ENCODE results near the gene ATP5F1E. TPM values are rescaled to one million over a fixed set of nuclear protein-coding genes. Genes with fewer than 3 reads are reported as not detected.

Gene ATP5F1E
- total RNA-seq, 1 donor from 2014 or later = 53.5 TPM

GRCh38 chr20:59001068-59001448 is 31.1 kb downstream of the ATP5F1E start:
- Mint-ChIP-seq H3K27me3 (ENCODE audit: unreplicated experiment) (peaks cover 15% of the 10 kb centered on the region), H3K9me3 (ENCODE audit: unreplicated experiment) (peaks cover 5% of the 10 kb centered on the region), H3K27ac (ENCODE audit: unreplicated experiment) (no peak overlapping the region), H3K4me1 (ENCODE audit: low read depth, unreplicated experiment) (no peaks in the 10 kb centered on the region), H3K4me3 (ENCODE audit: unreplicated experiment) (no peak overlapping the region), H3K36me3 (ENCODE audit: unreplicated experiment) (no peaks in the 10 kb centered on the region)
- no peak for TF ChIP-seq CTCF (IDR thresholded peaks at IDR 0.05; ENCODE audit: partially characterized antibody, unreplicated experiment)
- DNase-seq = no peak

DNA sequence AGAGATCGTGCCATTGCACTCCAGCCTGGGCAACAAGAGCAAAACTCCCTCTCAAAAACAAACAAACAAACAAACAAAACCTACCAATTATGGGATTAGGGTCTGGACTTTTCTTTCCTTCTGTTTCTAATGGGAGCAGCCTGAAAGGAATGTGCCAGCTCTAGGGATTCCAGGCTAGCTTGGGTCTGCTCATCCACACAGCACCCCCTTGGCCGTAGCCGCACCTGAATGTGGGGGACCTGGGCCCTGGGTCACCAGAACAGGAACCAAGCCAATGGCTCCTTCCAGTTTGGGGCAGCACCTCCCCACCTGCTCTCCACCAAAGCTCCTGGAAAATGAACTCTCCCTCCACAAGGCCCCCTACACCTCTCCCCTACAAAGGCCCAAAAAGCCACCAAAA is 31.8 kb downstream of the ATP5F1E start:
- Mint-ChIP-seq H3K4me3 (ENCODE audit: unreplicated experiment) (no peak overlapping the region), H3K27ac (ENCODE audit: unreplicated experiment) (no peak overlapping the region), H3K9me3 (ENCODE audit: unreplicated experiment) (peaks cover 5% of the 10 kb centered on the region), H3K4me1 (ENCODE audit: low read depth, unreplicated experiment) (peaks cover 4% of the 10 kb centered on the region), H3K27me3 (ENCODE audit: unreplicated experiment) (peaks cover 15% of the 10 kb centered on the region), H3K36me3 (ENCODE audit: unreplicated experiment) (no peaks in the 10 kb centered on the region)
- TF ChIP-seq CTCF (IDR thresholded peaks at IDR 0.05; ENCODE audit: partially characterized antibody, unreplicated experiment) = no peak
- DNase-seq = no peak

DNA sequence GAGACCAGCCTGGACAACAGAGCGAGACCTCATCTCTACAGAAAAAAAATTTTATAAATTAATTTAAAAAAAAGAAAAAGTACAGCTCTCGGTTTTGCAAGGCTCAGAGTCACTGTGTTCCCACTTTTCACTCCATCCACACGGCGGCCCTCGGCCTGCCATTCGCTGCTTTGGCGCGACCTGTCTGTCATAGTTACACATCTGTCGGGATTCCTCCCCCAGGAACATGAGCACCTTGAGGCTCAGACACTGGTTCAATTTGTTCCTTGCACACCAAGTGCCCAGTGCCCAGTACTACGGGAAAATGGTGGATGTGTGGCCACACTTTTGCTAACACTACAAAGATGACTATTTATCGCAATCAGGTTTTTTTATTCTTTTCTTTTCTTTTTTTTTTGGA is 33.5 kb downstream of the ATP5F1E start:
- peaks cover 4% of the 10 kb centered on the region for H3K4me1 Mint-ChIP-seq (ENCODE audit: low read depth, unreplicated experiment)
- H3K9me3 Mint-ChIP-seq (ENCODE audit: unreplicated experiment) = peaks cover 5% of the 10 kb centered on the region
- no peak for TF ChIP-seq CTCF (IDR thresholded peaks at IDR 0.05; ENCODE audit: partially characterized antibody, unreplicated experiment)
- H3K36me3 Mint-ChIP-seq (ENCODE audit: unreplicated experiment) = no peaks in the 10 kb centered on the region
- H3K27me3 Mint-ChIP-seq (ENCODE audit: unreplicated experiment) = peaks cover 12% of the 10 kb centered on the region
- no peak overlapping the region for H3K4me3 Mint-ChIP-seq (ENCODE audit: unreplicated experiment)
- H3K27ac Mint-ChIP-seq (ENCODE audit: unreplicated experiment) = no peak overlapping the region
- DNase-seq = no peak

DNA sequence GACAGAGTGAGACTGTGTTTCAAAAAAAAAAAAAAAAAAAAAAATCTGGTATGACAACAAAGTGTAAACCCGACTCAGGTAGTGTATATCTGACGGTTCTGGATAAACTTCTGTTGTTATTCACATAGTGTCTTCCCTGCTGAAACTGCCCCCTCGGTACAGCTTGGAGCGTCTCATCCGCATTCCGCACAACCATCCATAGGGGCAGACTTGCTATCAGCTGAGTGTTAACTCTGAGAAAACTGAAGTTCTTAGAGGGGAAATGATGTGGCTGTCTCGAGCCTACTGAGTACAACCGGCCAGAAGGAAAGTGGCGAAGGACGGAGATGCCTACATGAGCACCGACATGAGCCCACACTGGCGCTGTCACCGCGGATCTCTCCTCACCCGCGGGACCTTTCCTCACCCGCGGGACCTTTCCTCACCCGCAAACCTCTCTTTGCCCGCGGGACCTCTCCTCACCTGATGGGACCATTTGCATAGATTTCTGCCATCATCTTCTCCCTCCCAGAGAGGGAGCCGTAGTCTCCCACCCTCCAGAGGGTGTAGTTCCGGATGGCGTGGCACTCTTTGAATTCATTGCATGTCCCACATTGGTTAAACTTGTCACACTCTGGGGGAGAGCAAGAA is 34.9 kb downstream of the ATP5F1E start:
- peaks cover 1% of the 10 kb centered on the region for H3K9me3 Mint-ChIP-seq (ENCODE audit: unreplicated experiment)
- no peak for DNase-seq
- peak overlapping the region; percentile 5 for H3K4me3 Mint-ChIP-seq (ENCODE audit: unreplicated experiment)
- peaks cover 4% of the 10 kb centered on the region for H3K4me1 Mint-ChIP-seq (ENCODE audit: low read depth, unreplicated experiment)
- TF ChIP-seq CTCF (IDR thresholded peaks at IDR 0.05; ENCODE audit: partially characterized antibody, unreplicated experiment) = no peak
- H3K27ac Mint-ChIP-seq (ENCODE audit: unreplicated experiment) = no peak overlapping the region
- H3K27me3 Mint-ChIP-seq (ENCODE audit: unreplicated experiment) = peaks cover 6% of the 10 kb centered on the region
- H3K36me3 Mint-ChIP-seq (ENCODE audit: unreplicated experiment) = no peaks in the 10 kb centered on the region

DNA sequence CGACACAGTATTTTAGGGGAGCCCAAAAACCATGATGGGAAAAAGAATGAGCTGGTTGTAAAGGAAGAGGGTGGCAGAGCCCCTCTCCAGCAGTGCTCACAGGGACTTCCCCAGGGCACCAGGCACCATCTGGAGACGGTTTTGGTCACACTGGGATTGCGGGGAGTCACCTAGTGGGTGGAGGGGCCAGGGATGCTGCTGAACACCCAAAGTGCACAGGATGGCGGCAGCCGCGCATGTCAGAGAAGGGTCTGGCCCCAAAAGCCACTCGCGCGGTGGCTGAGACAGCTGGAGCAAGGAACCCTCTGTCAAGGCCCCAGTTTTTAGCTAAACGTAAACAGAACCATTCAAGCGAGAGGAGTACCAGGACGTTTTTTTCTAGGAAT is 35.9 kb downstream of the ATP5F1E start:
- Mint-ChIP-seq H3K36me3 (ENCODE audit: unreplicated experiment) (no peaks in the 10 kb centered on the region), H3K4me3 (ENCODE audit: unreplicated experiment) (no peak overlapping the region), H3K27me3 (ENCODE audit: unreplicated experiment) (peaks cover 2% of the 10 kb centered on the region), H3K4me1 (ENCODE audit: low read depth, unreplicated experiment) (peaks cover 4% of the 10 kb centered on the region), H3K9me3 (ENCODE audit: unreplicated experiment) (no peaks in the 10 kb centered on the region), H3K27ac (ENCODE audit: unreplicated experiment) (no peak overlapping the region)
- no peak for DNase-seq
- TF ChIP-seq CTCF (IDR thresholded peaks at IDR 0.05; ENCODE audit: partially characterized antibody, unreplicated experiment) = no peak
